HTR-8/SVneo (cell line): ENCODE results near the gene RAB11FIP4.

ENCODE experiments used
- DNase-seq: peaks from one replicate; pipeline ENCODE4 v3.0.0; 2011; ENCODE audit warnings: low spot score, mixed read lengths; ENCODE audit not compliant: insufficient read length
- FAIRE-seq: peaks from 2 replicates; lab custom pipeline; 2011; peaks lifted over from hg19 to GRCh38; lab: Jason Lieb, UNC

Gene RAB11FIP4

GRCh38 chr17:31512104-31512740 lies 120.7 kb downstream of the RAB11FIP4 start:
- no peak for FAIRE-seq

GRCh38 chr17:31512796-31513195 lies 121.3 kb downstream of the RAB11FIP4 start:
- no peak for FAIRE-seq
- no peak for DNase-seq

More at GRCh38 chr17:31512104-31512740, 120.7 kb downstream of the RAB11FIP4 start:
- no peak for DNase-seq

GRCh38 chr17:31513731-31514427 lies 122.4 kb downstream of the RAB11FIP4 start:
- FAIRE-seq (no peak), DNase-seq (no peak)

GRCh38 chr17:31515267-31515666 lies 123.8 kb downstream of the RAB11FIP4 start:
- FAIRE-seq (no peak), DNase-seq (no peak)

- DNase-seq = peak; percentile 37
- no peak for FAIRE-seq
Observed at GRCh38 chr17:31517524-31517923, 126.0 kb downstream of the RAB11FIP4 start.

- FAIRE-seq = no peak
- no peak for DNase-seq
Observed at GRCh38 chr17:31518478-31518877, 127.0 kb downstream of the RAB11FIP4 start.

- FAIRE-seq (no peak), DNase-seq (no peak)
Observed at GRCh38 chr17:31521632-31522283, 130.3 kb downstream of the RAB11FIP4 start.

- no peak for FAIRE-seq
- no peak for DNase-seq
Observed at GRCh38 chr17:31522284-31522931, 130.9 kb downstream of the RAB11FIP4 start.

GRCh38 chr17:31522987-31523495 lies 131.6 kb downstream of the RAB11FIP4 start:
- no peak for FAIRE-seq
- DNase-seq = no peak

GRCh38 chr17:31523862-31524730 lies 132.6 kb downstream of the RAB11FIP4 start:
- no peak for FAIRE-seq

GRCh38 chr17:31524926-31525800 lies 133.7 kb downstream of the RAB11FIP4 start:
- FAIRE-seq (peak; percentile 57), DNase-seq (peak; percentile 86)

More at GRCh38 chr17:31523862-31524730, 132.6 kb downstream of the RAB11FIP4 start:
- DNase-seq = no peak

- no peak for DNase-seq
- no peak for FAIRE-seq
Observed at GRCh38 chr17:31525801-31526549, 134.5 kb downstream of the RAB11FIP4 start.

GRCh38 chr17:31527606-31528005 lies 136.1 kb downstream of the RAB11FIP4 start:
- no peak for FAIRE-seq
- DNase-seq = no peak

- no peak for FAIRE-seq
- no peak for DNase-seq
Observed at GRCh38 chr17:31528291-31528874, 136.9 kb downstream of the RAB11FIP4 start.

GRCh38 chr17:31529841-31530251 lies 138.4 kb downstream of the RAB11FIP4 start:
- no peak for FAIRE-seq
- no peak for DNase-seq

- DNase-seq = no peak
- no peak for FAIRE-seq
Observed at GRCh38 chr17:31530391-31530985, 139.0 kb downstream of the RAB11FIP4 start.

GRCh38 chr17:31531336-31531980 lies 140.0 kb downstream of the RAB11FIP4 start:
- DNase-seq = no peak
- no peak for FAIRE-seq
